GM18499 (cell line): ENCODE measurements around the gene NWD2.
"Not testable (repeated sequence)": the region's sequence is repeated elsewhere in the genome, so short reads cannot be mapped to it uniquely, and the experiment has no call there.

Experiments
- ATAC-seq: cut with Tn5 transposase; IDR thresholded peaks from one replicate; pipeline ENCODE4 v1.9.1; 2021; ENCODE audit warnings: moderate number of reproducible peaks; ENCODE audit not compliant: insufficient read depth, unreplicated experiment

Gene NWD2

GRCh38 chr4:37486166-37486565 is 241.6 kb downstream of the NWD2 start:
- no peak for ATAC-seq

DNA sequence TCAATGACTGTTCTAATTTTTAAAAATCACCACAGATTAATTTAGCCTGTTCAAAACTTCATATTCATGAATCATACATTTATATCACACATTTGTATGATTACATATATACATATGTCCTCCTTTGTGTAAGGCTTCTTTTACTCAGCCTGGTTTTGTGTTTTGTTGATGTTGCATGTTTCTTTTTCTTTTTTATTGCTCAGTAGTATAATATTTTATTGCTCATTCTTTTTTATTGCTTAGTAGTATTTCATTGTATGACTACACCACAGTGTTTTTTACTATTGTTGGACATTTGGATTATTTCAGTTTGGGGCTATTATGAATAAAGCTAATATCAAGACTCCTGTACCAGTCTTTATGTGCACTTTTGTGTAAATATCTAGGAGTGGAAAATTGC is 243.1 kb downstream of the NWD2 start:
- ATAC-seq, result no peak

DNA sequence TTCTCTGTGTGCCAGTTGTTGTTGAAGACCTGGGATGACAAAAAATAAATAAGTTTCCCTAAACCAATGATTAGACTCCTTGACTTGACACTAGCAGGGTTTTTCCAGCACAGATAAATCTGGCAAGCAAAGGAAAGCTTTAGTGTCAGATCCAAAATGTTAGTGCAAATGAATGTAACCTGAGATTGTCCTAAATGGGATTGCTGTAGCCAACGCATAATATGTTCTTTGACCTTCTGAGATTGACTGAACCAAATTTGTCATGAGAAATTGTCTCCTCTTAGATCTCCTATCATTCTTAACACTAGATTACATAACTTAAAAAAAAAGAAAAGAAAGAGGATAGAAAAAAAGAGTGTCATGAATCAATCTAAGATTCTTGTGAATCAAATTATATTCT is 245.2 kb downstream of the NWD2 start:
- ATAC-seq, result no peak

DNA sequence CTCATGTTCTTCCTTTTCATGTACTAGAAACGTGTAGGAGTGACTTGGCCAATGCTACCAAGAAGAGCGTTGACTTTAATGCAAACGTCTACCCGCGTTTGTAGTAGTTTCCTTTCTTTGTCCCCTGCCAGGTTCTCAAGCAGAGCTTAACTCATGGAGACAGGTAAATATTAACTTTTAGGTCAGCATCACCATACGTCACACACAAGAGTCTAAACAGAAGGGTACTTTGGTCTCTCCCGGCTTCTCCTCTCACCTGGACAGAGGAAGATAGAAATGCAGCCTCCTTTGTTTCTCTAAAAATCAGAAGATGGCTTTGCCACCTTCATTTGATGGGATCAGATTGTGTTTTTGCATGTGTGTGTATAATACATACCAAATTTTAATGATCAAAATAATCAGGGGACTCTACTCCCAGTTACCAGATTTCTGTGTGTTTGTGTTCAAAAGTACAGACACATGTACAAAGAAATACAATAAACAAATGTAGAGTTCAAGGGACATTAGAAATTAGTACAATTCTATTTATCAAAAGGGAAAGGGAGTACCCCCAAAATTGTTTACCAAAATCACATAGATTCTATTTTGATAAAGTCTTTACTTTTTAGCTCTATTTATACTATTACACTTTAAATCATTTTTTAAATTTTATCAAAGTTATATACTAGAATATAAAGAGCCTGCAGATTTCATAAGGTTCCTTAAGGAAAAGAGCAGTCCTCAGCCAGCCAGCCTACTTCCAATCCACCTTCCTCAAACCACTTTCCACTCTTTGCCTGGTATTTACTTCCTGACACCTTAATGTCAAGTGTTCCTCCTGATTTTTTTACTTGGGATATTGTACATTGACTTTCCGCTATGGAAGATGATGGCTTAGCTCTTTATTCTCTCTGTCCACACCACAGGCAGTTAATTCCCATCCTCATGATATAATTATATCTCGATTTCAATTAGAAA is 246.1 kb downstream of the NWD2 start:
- no peak for ATAC-seq

GRCh38 chr4:37495353-37495752 is 250.8 kb downstream of the NWD2 start:
- not testable (repeated sequence) for ATAC-seq
